B cell (primary cell): ENCODE results near the gene SMC4. TPM values are rescaled to one million over a fixed set of nuclear protein-coding genes. Genes with fewer than 3 reads are reported as not detected.

Source experiments
- ATAC-seq: fragments of 200-7000 bp; cut with Tn5 transposase; one replicate; pipeline ENCODE4 v1.10.0; 2021; ENCODE audit warnings: low read depth, mild to moderate bottlenecking, moderate number of reproducible peaks, moderate library complexity
- CTCF ChIA-PET: fragments of 350-600 bp; sonication (Branson Sonifier 250); formaldehyde crosslinking; loops from one replicate; lab custom pipeline; 2021; ENCODE audit warnings: antibody characterized with exemption, inconsistent platforms; lab: Charles Lee
- POLR2A ChIA-PET: fragments of 350-600 bp; sonication (Branson Sonifier 250); formaldehyde crosslinking; loops from one replicate; lab custom pipeline; 2021; ENCODE audit warnings: antibody characterized with exemption; lab: Charles Lee
- DNase-seq: peaks from one replicate; pipeline ENCODE4 v3.0.0; 2013
- H2AFZ ChIP-seq: 2 replicates; pipeline ENCODE4 v1.6.1; 2012; ENCODE audit warnings: mild to moderate bottlenecking, low read depth, low read length; ENCODE audit not compliant: insufficient read depth, poor library complexity, severe bottlenecking
- H3K27ac ChIP-seq, 2 donors: 1 replicate in 1 of 2; 2 replicates in 1 of 2; pipeline ENCODE4 v1.5.1; 2012 to 2013; ENCODE audit warnings: low read length in 2 of 2, mild to moderate bottlenecking in 2 of 2, moderate library complexity in 1 of 2
- H3K27me3 ChIP-seq, 4 experiments: fragments of 200-600 bp in 1 of 4; sonication (generic) in 1 of 4; replicated peaks in 1 of 4; 1 replicate in 2 of 4; 2 replicates in 2 of 4; pipeline versions ENCODE4 v1.6.1 to v1.7.0; 2013 to 2016; ENCODE audit warnings: low read length in 3 of 4, mild to moderate bottlenecking in 2 of 4, mixed read lengths in 1 of 4, moderate library complexity in 1 of 4; ENCODE audit not compliant: insufficient read depth in 4 of 4, control insufficient read depth in 3 of 4; ENCODE audit errors: control extremely low read depth in 1 of 4
- H3K36me3 ChIP-seq, 2 experiments: replicated peaks in 1 of 2; 1 replicate in 1 of 2; 2 replicates in 1 of 2; pipeline versions ENCODE4 v1.6.1 to v1.7.1; 2013; ENCODE audit warnings: low read length in 1 of 2; ENCODE audit not compliant: insufficient read depth in 2 of 2, control insufficient read depth in 1 of 2; ENCODE audit errors: control extremely low read depth in 1 of 2, extremely low read depth in 1 of 2
- H3K4me1 ChIP-seq, 2 donors: fragments of 200-600 bp in 1 of 2; sonication (generic) in 1 of 2; 1 replicate in 1 of 2; 2 replicates in 1 of 2; pipeline versions ENCODE4 v1.5.1 to v1.6.1; 2013 to 2017; ENCODE audit warnings: low read length in 2 of 2; ENCODE audit not compliant: control insufficient read depth in 2 of 2, insufficient read depth in 2 of 2
- H3K4me2 ChIP-seq: replicated peaks from 2 replicates; pipeline ENCODE3; 2012; ENCODE audit warnings: mild to moderate bottlenecking, low read depth, low read length; ENCODE audit not compliant: poor library complexity, severe bottlenecking
- H3K4me3 ChIP-seq, 5 experiments: fragments of 200-600 bp in 1 of 5; sonication (generic) in 1 of 5; 1 replicate in 3 of 5; 2 replicates in 2 of 5; pipeline versions ENCODE4 v1.5.1 to v1.7.0; 2011 to 2016; ENCODE audit warnings: low read length in 4 of 5, mild to moderate bottlenecking in 4 of 5, low read depth in 2 of 5, control low read depth in 1 of 5, moderate library complexity in 1 of 5; ENCODE audit not compliant: insufficient read depth in 1 of 5; ENCODE audit errors: control extremely low read depth in 1 of 5, extremely low read depth in 1 of 5
- H3K79me2 ChIP-seq: fragments of 200-600 bp; sonication (generic); one replicate; pipeline ENCODE4 v1.6.0; 2016; ENCODE audit warnings: low read length; ENCODE audit not compliant: control insufficient read depth, insufficient read depth
- H3K9ac ChIP-seq: fragments of 200-600 bp; sonication (generic); 2 replicates; pipeline ENCODE4 v1.6.1; 2017; ENCODE audit warnings: mild to moderate bottlenecking, low read length, moderate library complexity
- H3K9me3 ChIP-seq, 3 donors: one replicate each; pipeline versions ENCODE4 v1.6.1 to v1.7.1; 2013; ENCODE audit warnings: low read length in 2 of 3; ENCODE audit not compliant: control insufficient read depth in 2 of 3, insufficient read depth in 1 of 3; ENCODE audit errors: control extremely low read depth in 1 of 3
- H4K20me1 ChIP-seq: 2 replicates; pipeline ENCODE4 v1.6.0; 2012; ENCODE audit warnings: mild to moderate bottlenecking, low read length; ENCODE audit not compliant: insufficient read depth, control insufficient read depth, poor library complexity, severe bottlenecking
- H3K27ac Mint-ChIP-seq: one replicate; pipeline ENCODE4 v1.8.0; 2021; ENCODE audit warnings: mixed read lengths
- H3K27me3 Mint-ChIP-seq: one replicate; pipeline ENCODE4 v1.8.0; 2021; ENCODE audit warnings: mixed read lengths
- H3K4me1 Mint-ChIP-seq: one replicate; pipeline ENCODE4 v1.8.0; 2021; ENCODE audit warnings: mixed read lengths
- H3K4me3 Mint-ChIP-seq: one replicate; pipeline ENCODE4 v1.8.0; 2021; ENCODE audit warnings: mixed read lengths
- H3K9me3 Mint-ChIP-seq: one replicate; pipeline ENCODE4 v1.8.0; 2022; ENCODE audit warnings: mixed read lengths; ENCODE audit not compliant: insufficient read depth
- EZH2 ChIP-seq: IDR thresholded peaks from 2 replicates; pipeline ENCODE4 v1.6.1; 2012; ENCODE audit warnings: borderline replicate concordance, low read depth, mild to moderate bottlenecking, moderate library complexity, low read length; ENCODE audit not compliant: insufficient read depth, poor library complexity, severe bottlenecking
- WGBS: methylation state at CpG from one replicate; pipeline ENCODE4 v1.1.5; 2013; ENCODE audit warnings: missing lambda C conversion rate; ENCODE audit not compliant: insufficient coverage; 5-methylcytosine and 5-hydroxymethylcytosine counted together
- intact Hi-C: fragments of 100-400 bp; cut with micrococcal nuclease; formaldehyde crosslinking; loops from one replicate; pipeline ENCODE4 v1.10.0; 2022
- polyA plus RNA-seq: library from polyadenylated mRNA; depleted of rRNA; stranded (reverse); fragments of >200 nt; gene quantifications from 2 replicates; pipeline ENCODE4 v1.2.3, GENCODE V29; 2012
- total RNA-seq, 2 donors: library from RNA; stranded (reverse); fragments of 120-200 nt in 1 of 2; gene quantifications; 1 replicate in 1 of 2; 2 replicates in 1 of 2; pipeline versions ENCODE4 v1.2.3 to v1.2.4, GENCODE V29; 2013 to 2022
- TF ChIP-seq, protein P1 (sequence below): fragments of 200-600 bp; IDR thresholded peaks from one replicate; pipeline ENCODE4 v1.8.0; 2022; ENCODE audit warnings: antibody characterized with exemption, mild to moderate bottlenecking

Gene SMC4
- total and polyA plus RNA-seq, 2 donors (not counting 1 experiment from before 2014, with no cell fraction given) = 12.4 to 55.1 TPM

- Mint-ChIP-seq H3K9me3 (no peaks in the 10 kb centered on the region), H3K4me1 (peaks cover 45% of the 10 kb centered on the region), H3K27me3 (no peaks in the 10 kb centered on the region), H3K27ac (peak overlapping the region; percentile 98), H3K4me3 (peak overlapping the region; percentile 98)
- peak overlapping the region; percentile 93 for H3K4me2 ChIP-seq
- peaks cover 75% of the 10 kb centered on the region for H3K79me2 ChIP-seq
- peak overlapping the region; percentile 69 to 97 for H3K27ac ChIP-seq
- under 1% methylated on average over 49 of the region's 49 CpGs for WGBS
- peaks cover 33% of the 10 kb centered on the region for H4K20me1 ChIP-seq
- intact Hi-C loops = loop anchor here (10.0 kb wide), 1 partner anchor 175 kb away; the partner anchor contains the start of gene C3orf80
- no peak for ATAC-seq
- peak; percentile 63 for DNase-seq
- peak overlapping the region; percentile 89 for H3K9ac ChIP-seq
- H2AFZ ChIP-seq = peak overlapping the region; percentile 93
- peaks cover 0 to 25% (median 7%) of the 10 kb centered on the region in 4 experiments for H3K27me3 ChIP-seq
- POLR2A ChIA-PET = interaction anchor here (1.3 kb wide), 1 partner anchor 49 kb away, joined by 4 read pairs; the partner anchor contains the start of gene TRIM59
- H3K4me1 ChIP-seq = peaks cover 26 to 45% of the 10 kb centered on the region in 2 donors
- CTCF ChIA-PET = interaction anchor here (1.1 to 2.0 kb wide), 5 partner anchors 13 to 477 kb away, joined by 3 to 9 read pairs (median 4); partner anchors contain the start of gene IL12A
- H3K9me3 ChIP-seq = no peaks in the 10 kb centered on the region
- peak overlapping the region; percentile 71 to 97 (median 85) for H3K4me3 ChIP-seq
- no peaks in the 10 kb centered on the region for H3K36me3 ChIP-seq
- TF ChIP-seq EZH2 = no peak
- TF ChIP-seq, protein P1, sequence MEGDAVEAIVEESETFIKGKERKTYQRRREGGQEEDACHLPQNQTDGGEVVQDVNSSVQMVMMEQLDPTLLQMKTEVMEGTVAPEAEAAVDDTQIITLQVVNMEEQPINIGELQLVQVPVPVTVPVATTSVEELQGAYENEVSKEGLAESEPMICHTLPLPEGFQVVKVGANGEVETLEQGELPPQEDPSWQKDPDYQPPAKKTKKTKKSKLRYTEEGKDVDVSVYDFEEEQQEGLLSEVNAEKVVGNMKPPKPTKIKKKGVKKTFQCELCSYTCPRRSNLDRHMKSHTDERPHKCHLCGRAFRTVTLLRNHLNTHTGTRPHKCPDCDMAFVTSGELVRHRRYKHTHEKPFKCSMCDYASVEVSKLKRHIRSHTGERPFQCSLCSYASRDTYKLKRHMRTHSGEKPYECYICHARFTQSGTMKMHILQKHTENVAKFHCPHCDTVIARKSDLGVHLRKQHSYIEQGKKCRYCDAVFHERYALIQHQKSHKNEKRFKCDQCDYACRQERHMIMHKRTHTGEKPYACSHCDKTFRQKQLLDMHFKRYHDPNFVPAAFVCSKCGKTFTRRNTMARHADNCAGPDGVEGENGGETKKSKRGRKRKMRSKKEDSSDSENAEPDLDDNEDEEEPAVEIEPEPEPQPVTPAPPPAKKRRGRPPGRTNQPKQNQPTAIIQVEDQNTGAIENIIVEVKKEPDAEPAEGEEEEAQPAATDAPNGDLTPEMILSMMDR = no peak
Observed at GRCh38 chr3:160400030-160400701, 716 bp downstream of the SMC4 start.

GRCh38 chr3:160400702-160401150 lies 1.3 kb downstream of the SMC4 start:
- intact Hi-C loops = loop anchor here (10.0 kb wide), 1 partner anchor 176 kb away; the partner anchor contains the start of gene C3orf80
- under 1% methylated on average over 50 of the region's 51 CpGs for WGBS
- ChIA-PET CTCF (interaction anchor here (0.5 to 2.0 kb wide), 3 partner anchors 12 to 398 kb away, joined by 3 to 9 read pairs (median 4); no protein-coding TSS in a partner anchor), POLR2A (interaction anchor here (1.3 kb wide), 1 partner anchor 48 kb away, joined by 4 read pairs; the partner anchor contains the start of gene TRIM59)
- Histone ChIP-seq H3K9ac (peak overlapping the region; percentile 89), H3K9me3 (no peaks in the 10 kb centered on the region), H3K27me3 (peaks cover 0 to 25% (median 7%) of the 10 kb centered on the region in 4 experiments), H3K27ac (peak overlapping the region; percentile 69 to 97), H3K4me3 (peak overlapping the region; percentile 71 to 97 (median 85)), H3K36me3 (no peaks in the 10 kb centered on the region), H4K20me1 (peaks cover 33% of the 10 kb centered on the region), H3K4me2 (peak overlapping the region; percentile 93), H3K4me1 (peaks cover 26 to 45% of the 10 kb centered on the region in 2 donors), H2AFZ (peak overlapping the region; percentile 93), H3K79me2 (peaks cover 76% of the 10 kb centered on the region)
- ATAC-seq = no peak
- TF ChIP-seq, protein P1 = no peak
- TF ChIP-seq EZH2 = peak; percentile 65
- Mint-ChIP-seq H3K27ac (peak overlapping the region; percentile 98), H3K9me3 (no peaks in the 10 kb centered on the region), H3K4me1 (peaks cover 43% of the 10 kb centered on the region), H3K4me3 (peak overlapping the region; percentile 98), H3K27me3 (no peaks in the 10 kb centered on the region)
- DNase-seq = no peak
